ENCODE data around the gene PGAP6. TPM values are rescaled to one million over a fixed set of nuclear protein-coding genes. Genes with fewer than 3 reads are reported as not detected.

The PGAP6 gene
- total and polyA plus RNA-seq, 2 of the 8 experiments (the other 6 are each of a cell fraction or from before 2014, with no cell fraction given) = 86.8 to 364 TPM

DNA sequence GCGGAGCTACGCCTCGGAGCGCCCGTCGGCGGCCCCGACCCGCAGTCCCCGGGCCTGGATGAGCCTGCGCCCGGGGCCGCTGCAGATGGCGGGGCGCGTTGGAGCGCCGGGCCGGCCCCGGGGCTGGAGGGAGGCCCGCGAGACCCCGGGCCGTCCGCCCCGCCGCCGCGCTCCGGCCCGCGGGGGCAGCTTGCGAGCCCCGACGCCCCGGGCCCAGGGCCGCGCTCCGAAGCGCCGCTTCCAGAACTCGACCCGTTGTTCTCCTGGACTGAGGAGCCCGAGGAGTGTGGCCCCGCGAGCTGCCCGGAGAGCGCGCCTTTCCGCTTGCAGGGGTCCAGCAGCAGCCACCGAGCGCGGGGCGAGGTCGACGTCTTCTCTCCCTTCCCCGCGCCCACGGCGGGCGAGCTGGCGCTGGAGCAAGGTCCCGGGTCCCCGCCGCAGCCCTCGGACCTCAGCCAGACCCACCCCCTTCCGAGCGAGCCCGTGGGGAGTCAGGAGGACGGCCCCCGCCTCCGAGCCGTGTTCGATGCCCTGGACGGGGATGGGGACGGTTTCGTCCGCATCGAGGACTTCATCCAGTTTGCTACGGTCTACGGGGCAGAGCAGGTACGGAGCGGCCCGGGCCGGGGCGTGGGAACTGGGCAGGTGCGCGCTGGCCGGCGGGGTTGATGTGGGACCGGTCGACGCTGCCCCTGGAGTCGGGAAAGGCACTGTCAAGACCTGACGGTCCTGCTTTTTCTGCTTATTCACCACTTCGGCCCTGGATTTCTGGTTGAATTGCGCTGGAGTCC lies 44.5 kb upstream of the PGAP6 start:
- 3% methylated on average over 48 of the region's 97 CpGs; no CpG with 5 or more reads in 1 of the 2 experiments for WGBS, 2 experiments (ENCODE audit: extremely low coverage in 1 of 2, insufficient coverage in 1 of 2, insufficient read length in 1 of 2, insufficient replicate concordance in 2 of 2, low coverage in 1 of 2, low lambda C conversion rate in 2 of 2, missing lambda C conversion rate in 1 of 2)
- peaks cover 0 to 36% of the 10 kb centered on the region in 2 experiments; a peak in 2 of 4 replicates for H3K79me2 ChIP-seq (ENCODE audit: control insufficient read depth in 1 of 2, insufficient read depth in 2 of 2, low read length in 2 of 2)
- TF ChIP-seq RFX5 (IDR thresholded peaks at IDR 0.05; ENCODE audit: borderline replicate concordance, low read depth, low read length) = no peak
- TF ChIP-seq EP300 (IDR thresholded peaks at IDR 0.05; ENCODE audit: borderline replicate concordance in 1 of 2, low read depth in 2 of 2, low read length in 2 of 2) = no peak
- peak; percentile 25; the same call in 1 of the 2 replicates for TF ChIP-seq BACH1 (IDR thresholded peaks at IDR 0.05; ENCODE audit: low read length)
- no peak for TF ChIP-seq SIN3A (conservative IDR thresholded peaks at IDR 0.05 in 1 of 2, IDR thresholded peaks at IDR 0.05 in 1 of 2; ENCODE audit: low read depth in 1 of 2, low read length in 2 of 2)
- TF ChIP-seq ASH2L (IDR thresholded peaks at IDR 0.05; ENCODE audit: low read length) = no peak
- peak; percentile 53 for TF ChIP-seq EZH2 (IDR thresholded peaks at IDR 0.05; ENCODE audit: low read depth, low read length, severe bottlenecking)
- TF ChIP-seq RXRA (IDR thresholded peaks at IDR 0.05; ENCODE audit: insufficient read depth, low read depth, low read length) = no peak
- TF ChIP-seq KDM1A (IDR thresholded peaks at IDR 0.05; ENCODE audit: borderline replicate concordance, low read length) = 0 out of 2 replicates have a peak, but pooled peaks have one; percentile 31
- TF ChIP-seq BRCA1 (IDR thresholded peaks at IDR 0.05; ENCODE audit: low read depth, low read length) = no peak
- TF ChIP-seq SIRT6 (IDR thresholded peaks at IDR 0.05; ENCODE audit: low read length) = no peak
- TF ChIP-seq SUZ12 (IDR thresholded peaks at IDR 0.05; ENCODE audit: low read length) = peak; percentile 51; the same call in 1 of the 2 replicates

More for the DNA sequence above, 44.5 kb upstream of the PGAP6 start:
- Histone ChIP-seq H3K4me1 (replicated peaks in 1 of 4; ENCODE audit: control insufficient read depth in 3 of 4, insufficient read depth in 4 of 4, low read length in 3 of 4) (peaks cover 0 to 15% (median 7%) of the 10 kb centered on the region in 4 experiments; a peak in 4 of 7 replicates), H3K4ac (replicated peaks; ENCODE audit: insufficient read length, low read depth, low read length) (no peak overlapping the region), H3K79me1 (ENCODE audit: low read depth, low read length) (peaks cover 4% of the 10 kb centered on the region), H2BK15ac (ENCODE audit: low read length) (no peak overlapping the region), H4K8ac (ENCODE audit: extremely low read depth, insufficient read depth, low read length) (peak overlapping the region; percentile 83), H3K9ac (replicated peaks in 1 of 4; ENCODE audit: extremely low read depth in 1 of 4, low read depth in 3 of 4, low read length in 3 of 4) (peak overlapping the region in 3 of 4 experiments; percentile 62 to 75 (median 71); a peak in 5 of 7 replicates), H2BK20ac (ENCODE audit: low read length) (no peak overlapping the region), H3K18ac (ENCODE audit: extremely low read depth, low read length) (no peak overlapping the region), H2AK5ac (ENCODE audit: low read depth, low read length) (no peak overlapping the region), H4K20me1 (replicated peaks in 1 of 2; ENCODE audit: control insufficient read depth in 1 of 2, insufficient read depth in 2 of 2, low read length in 2 of 2) (peaks cover 4 to 18% of the 10 kb centered on the region in 2 experiments), H3K23ac (ENCODE audit: insufficient read length) (no peak overlapping the region), H3K4me3 (ENCODE audit: extremely low read depth in 1 of 4, insufficient read depth in 2 of 4, low read depth in 3 of 4, low read length in 4 of 4) (peak overlapping the region; percentile 66 to 97 (median 68)), H2AFZ (ENCODE audit: low read length) (no peak overlapping the region; the same call in 1 of the 2 replicates), H3K9me3 (ENCODE audit: insufficient read depth in 2 of 2, low read depth in 1 of 2, low read length in 1 of 2) (no peaks in the 10 kb centered on the region), H3K4me2 (ENCODE audit: insufficient read depth in 1 of 2, low read depth in 2 of 2, low read length in 2 of 2) (peak overlapping the region; percentile 80 to 99), H3K56ac (replicated peaks; ENCODE audit: insufficient read length, low read depth, low read length) (no peak overlapping the region), H3K36me3 (ENCODE audit: control insufficient read depth in 2 of 4, insufficient read depth in 4 of 4, low read length in 3 of 4) (no peaks in the 10 kb centered on the region), H2BK120ac (replicated peaks; ENCODE audit: low read depth, low read length) (no peak overlapping the region), H4K91ac (replicated peaks; ENCODE audit: insufficient read length, low read length) (no peak overlapping the region), H3K27me3 (replicated peaks in 1 of 4; ENCODE audit: control insufficient read depth in 3 of 4, extremely low read depth in 1 of 4, insufficient read depth in 3 of 4, low read length in 3 of 4) (peaks cover 11 to 33% (median 24%) of the 10 kb centered on the region in 4 experiments), H4K5ac (ENCODE audit: insufficient read length, low read depth, low read length) (no peak overlapping the region), H3K27ac (ENCODE audit: low read depth, low read length) (no peak overlapping the region), H2BK5ac (ENCODE audit: low read depth, low read length) (no peak overlapping the region), H3K14ac (ENCODE audit: insufficient read length) (no peak overlapping the region), H2BK12ac (ENCODE audit: low read depth, low read length) (no peak overlapping the region), H3K23me2 (ENCODE audit: low read depth, low read length) (peaks cover 13% of the 10 kb centered on the region; the same call in 1 of the 2 replicates)
- peak in 1 of 2 experiments; percentile 63 for DNase-seq (ENCODE audit: low read depth in 1 of 2, low spot score in 2 of 2)
- ChIA-PET POLR2A (ENCODE audit: partially characterized antibody) (interaction anchor here (0.9 to 2.3 kb wide), 11 partner anchors 10 to 132 kb away, joined by 3 to 6 read pairs (median 4); partner anchors contain the start of gene DECR2), CTCF (ENCODE audit: partially characterized antibody) (interaction anchor here (1.1 to 2.9 kb wide), 4 partner anchors 12 to 184 kb away, joined by 3 to 9 read pairs (median 4); no protein-coding TSS in a partner anchor)
- no peak for FAIRE-seq

Measured in H1 (cell line).